Mammary epithelial cell (primary cell): Measurements from ENCODE around the gene MRAP2.

Experiments
- CTCF ChIP-seq, 2 donors: IDR thresholded peaks in 1 of 2; conservative IDR thresholded peaks in 1 of 2; 2 replicates each; pipeline ENCODE4 v1.5.1; 2011 to 2012; ENCODE audit warnings: inconsistent platforms in 2 of 2, low read length in 2 of 2, mild to moderate bottlenecking in 2 of 2, control low read depth in 1 of 2, low read depth in 1 of 2; ENCODE audit not compliant: insufficient read depth in 1 of 2; ENCODE audit errors: extremely low read depth in 1 of 2
- EZH2 ChIP-seq: IDR thresholded peaks from 2 replicates; pipeline ENCODE4 v1.6.1; 2012; ENCODE audit warnings: low read length, inconsistent platforms, borderline replicate concordance

GRCh38 chr6:84042603-84043002, 9.0 kb downstream of the MRAP2 start:
- TF ChIP-seq CTCF (conservative IDR thresholded peaks at IDR 0.05 in 1 of 2, IDR thresholded peaks at IDR 0.05 in 1 of 2; ENCODE audit: extremely low read depth in 1 of 2, insufficient read depth in 1 of 2, low read depth in 1 of 2, low read length in 2 of 2) (no peak), EZH2 (no peak)
